IMR-90 (cell line): ENCODE results near the gene PXYLP1. TPM values are rescaled to one million over a fixed set of nuclear protein-coding genes. Genes with fewer than 3 reads are reported as not detected.

Experiments used
- ATAC-seq: fragments of 200-7000 bp; cut with Tn5 transposase; 2 replicates; pipeline ENCODE4 v1.9.1; 2020; ENCODE audit warnings: low read depth, mild to moderate bottlenecking, moderate library complexity
- BruUV-seq: library from RNA; stranded (reverse); fragments of 400-500 nt; replicated peaks from 2 replicates; lab custom pipeline; 2021; lab: Mats Ljungman, UMichigan
- CTCF ChIA-PET: fragments of 300-600 bp; formaldehyde crosslinking; extraction: SDS; loops from one replicate; lab custom pipeline; 2021; ENCODE audit warnings: antibody characterized with exemption; lab: Yijun Ruan, JAX
- POLR2A ChIA-PET: fragments of 300-600 bp; sonication (Branson Sonifier 250); formaldehyde crosslinking; loops from one replicate; lab custom pipeline; 2022; ENCODE audit warnings: antibody characterized with exemption; ENCODE audit not compliant: unreplicated experiment; lab: Charles Lee
- DNase-seq: peaks from one replicate; pipeline ENCODE4 v3.0.0; 2013
- H2AFZ ChIP-seq: replicated peaks from 2 replicates; pipeline ENCODE3; 2013; ENCODE audit warnings: low read length, mild to moderate bottlenecking; ENCODE audit not compliant: poor library complexity
- H2AK5ac ChIP-seq: 2 replicates; pipeline ENCODE4 v1.6.1; 2013; ENCODE audit warnings: low read depth, low read length, inconsistent platforms
- H2AK9ac ChIP-seq: replicated peaks from 2 replicates; pipeline ENCODE3; 2013; ENCODE audit warnings: mild to moderate bottlenecking, low read depth, low read length, moderate library complexity; ENCODE audit not compliant: poor library complexity
- H2BK120ac ChIP-seq: 2 replicates; pipeline ENCODE4 v1.6.1; 2013; ENCODE audit warnings: low read depth, low read length, inconsistent platforms
- H2BK15ac ChIP-seq: 3 replicates; pipeline ENCODE4 v1.6.1; 2013; ENCODE audit warnings: low read depth, low read length, inconsistent platforms
- H2BK20ac ChIP-seq: 2 replicates; pipeline ENCODE4 v1.6.1; 2013; ENCODE audit warnings: low read depth, mild to moderate bottlenecking, inconsistent platforms, low read length, moderate library complexity
- H2BK5ac ChIP-seq: 2 replicates; pipeline ENCODE4 v1.6.1; 2013; ENCODE audit warnings: mild to moderate bottlenecking, low read depth, low read length, inconsistent platforms; ENCODE audit not compliant: poor library complexity, severe bottlenecking
- H3K14ac ChIP-seq: replicated peaks from 2 replicates; pipeline ENCODE4 v1.6.1; 2013; ENCODE audit warnings: low read depth, low read length, inconsistent platforms
- H3K18ac ChIP-seq: 2 replicates; pipeline ENCODE4 v1.6.1; 2013; ENCODE audit warnings: low read depth, low read length, control low read depth
- H3K23ac ChIP-seq: 2 replicates; pipeline ENCODE4 v1.6.1; 2013; ENCODE audit warnings: low read depth, low read length, inconsistent platforms
- H3K27ac ChIP-seq: 2 replicates; pipeline ENCODE4 v1.5.1; 2013; ENCODE audit warnings: mild to moderate bottlenecking, control low read depth, low read length; ENCODE audit not compliant: insufficient read depth
- H3K27me3 ChIP-seq: 2 replicates; pipeline ENCODE4 v1.6.1; 2013; ENCODE audit warnings: low read length; ENCODE audit not compliant: control insufficient read depth, insufficient read depth
- H3K36me3 ChIP-seq: 2 replicates; pipeline ENCODE4 v1.6.1; 2013; ENCODE audit warnings: low read length, mixed read lengths; ENCODE audit not compliant: control insufficient read depth, insufficient read depth
- H3K4ac ChIP-seq: 2 replicates; pipeline ENCODE4 v1.6.1; 2013; ENCODE audit warnings: low read depth, low read length, inconsistent platforms
- H3K4me1 ChIP-seq: 2 replicates; pipeline ENCODE4 v1.6.1; 2013; ENCODE audit warnings: low read length, mixed read lengths; ENCODE audit not compliant: control insufficient read depth, insufficient read depth
- H3K4me2 ChIP-seq: 2 replicates; pipeline ENCODE4 v1.6.1; 2013; ENCODE audit warnings: low read depth, mild to moderate bottlenecking, control low read depth, low read length, moderate library complexity
- H3K4me3 ChIP-seq: 2 replicates; pipeline ENCODE4 v1.5.1; 2013; ENCODE audit warnings: low read depth, mild to moderate bottlenecking, control low read depth, low read length, moderate library complexity; ENCODE audit not compliant: insufficient read depth
- H3K56ac ChIP-seq: 2 replicates; pipeline ENCODE4 v1.6.1; 2013; ENCODE audit warnings: low read length, inconsistent platforms; ENCODE audit not compliant: insufficient read depth; ENCODE audit errors: extremely low read depth
- H3K79me1 ChIP-seq, 2 experiments: 2 replicates each; pipeline ENCODE4 v1.6.1; 2013; ENCODE audit warnings: low read length in 2 of 2, inconsistent platforms in 1 of 2, low read depth in 1 of 2
- H3K9ac ChIP-seq: 2 replicates; pipeline ENCODE4 v1.6.1; 2013; ENCODE audit warnings: low read depth, low read length, control low read depth
- H3K9me1 ChIP-seq: 2 replicates; pipeline ENCODE4 v1.6.1; 2013; ENCODE audit warnings: low read length, inconsistent platforms; ENCODE audit not compliant: insufficient read depth
- H3K9me3 ChIP-seq: 2 replicates; pipeline ENCODE4 v1.6.1; 2013; ENCODE audit warnings: low read length; ENCODE audit not compliant: control insufficient read depth, insufficient read depth
- H4K20me1 ChIP-seq: 2 replicates; pipeline ENCODE4 v1.6.1; 2013; ENCODE audit warnings: low read length, inconsistent platforms; ENCODE audit not compliant: insufficient read depth
- H4K5ac ChIP-seq: 2 replicates; pipeline ENCODE4 v1.6.1; 2013; ENCODE audit warnings: mild to moderate bottlenecking, low read depth, low read length, control low read depth
- H4K8ac ChIP-seq, 2 experiments: 2 replicates each; pipeline ENCODE4 v1.6.1; 2013; ENCODE audit warnings: low read depth in 2 of 2, low read length in 2 of 2, control low read depth in 1 of 2, inconsistent platforms in 1 of 2
- H4K91ac ChIP-seq: 2 replicates; pipeline ENCODE4 v1.6.1; 2013; ENCODE audit warnings: low read depth, low read length, inconsistent platforms; ENCODE audit not compliant: insufficient read depth
- BHLHE40 ChIP-seq: fragments of 150-350 bp; IDR thresholded peaks from 2 replicates; pipeline ENCODE4 v1.6.1; 2016; ENCODE audit warnings: mild to moderate bottlenecking, low read depth, low read length
- CEBPB ChIP-seq: IDR thresholded peaks from 2 replicates; pipeline ENCODE4 v1.6.1; 2012; ENCODE audit warnings: low read depth, low read length, improper control_type of control experiment
- CHD1 ChIP-seq: IDR thresholded peaks from 2 replicates; pipeline ENCODE4 v1.6.1; 2012; ENCODE audit warnings: low read depth, low read length, improper control_type of control experiment
- CTCF ChIP-seq: conservative IDR thresholded peaks from 2 replicates; pipeline ENCODE4 v1.5.1; 2012; ENCODE audit warnings: mild to moderate bottlenecking, low read depth, low read length, improper control_type of control experiment
- FOS ChIP-seq: fragments of 150-350 bp; IDR thresholded peaks from 2 replicates; pipeline ENCODE4 v1.6.1; 2016; ENCODE audit warnings: low read depth, low read length
- MAFK ChIP-seq: IDR thresholded peaks from 2 replicates; pipeline ENCODE4 v1.6.1; 2012; ENCODE audit warnings: low read depth, low read length, improper control_type of control experiment
- MAZ ChIP-seq: IDR thresholded peaks from 2 replicates; pipeline ENCODE4 v1.6.1; 2012; ENCODE audit warnings: low read depth, mild to moderate bottlenecking, low read length, improper control_type of control experiment, moderate library complexity, borderline replicate concordance
- NFE2L2 ChIP-seq: fragments of 150-350 bp; IDR thresholded peaks from 2 replicates; pipeline ENCODE4 v1.6.1; 2016; ENCODE audit warnings: low read depth, mild to moderate bottlenecking, low read length
- RCOR1 ChIP-seq: IDR thresholded peaks from 2 replicates; pipeline ENCODE4 v1.6.1; 2012; ENCODE audit warnings: mild to moderate bottlenecking, low read length, improper control_type of control experiment; ENCODE audit not compliant: insufficient replicate concordance
- RFX5 ChIP-seq: IDR thresholded peaks from 2 replicates; pipeline ENCODE4 v1.8.0; 2012; ENCODE audit warnings: low read depth, mild to moderate bottlenecking, low read length, moderate library complexity
- SMC3 ChIP-seq: fragments of 150-350 bp; IDR thresholded peaks from 2 replicates; pipeline ENCODE4 v1.6.1; 2016; ENCODE audit warnings: low read depth, mild to moderate bottlenecking, antibody characterized with exemption, low read length, moderate library complexity
- WGBS, 2 experiments: methylation state at CpG; one replicate each; pipeline versions ENCODE4 v1.1.5 to v1.1.7; 2013; ENCODE audit warnings: missing lambda C conversion rate in 2 of 2; ENCODE audit not compliant: insufficient read length in 1 of 2; ENCODE audit errors: extremely low coverage in 2 of 2; 5-methylcytosine and 5-hydroxymethylcytosine counted together
- dilution Hi-C: fragments of 300-500 bp; cut with HindIII; formaldehyde crosslinking; loops from one replicate; pipeline ENCODE4 v1.14.3; 2018; ENCODE audit warnings: low sequenced_read_pairs; ENCODE audit not compliant: unreplicated experiment
- in situ Hi-C: fragments of 300-500 bp; cut with MboI; formaldehyde crosslinking; loops from 3 replicates; pipeline ENCODE4 v1.14.3; 2019; ENCODE audit warnings: low sequenced_read_pairs, inconsistent platforms, mixed read lengths
- intact Hi-C: fragments of 100-400 bp; cut with micrococcal nuclease; formaldehyde crosslinking; loops from 2 replicates; pipeline ENCODE4 v1.10.0; 2022
- polyA plus RNA-seq, 3 experiments: library from polyadenylated mRNA; depleted of rRNA; stranded (reverse); fragments of >200 nt; gene quantifications; 2 replicates each; pipeline ENCODE4 v1.2.3, GENCODE V29; 2012; ENCODE audit warnings: low replicate concordance in 1 of 3
- total RNA-seq: library from RNA; depleted of rRNA; stranded (reverse); fragments of >200 nt; gene quantifications from 2 replicates; pipeline ENCODE4 v1.2.3, GENCODE V29; 2012

Gene PXYLP1
- total and polyA plus RNA-seq, 2 of the 4 experiments (the other 2 are of a cell fraction), result 11.7 to 15.6 TPM

DNA sequence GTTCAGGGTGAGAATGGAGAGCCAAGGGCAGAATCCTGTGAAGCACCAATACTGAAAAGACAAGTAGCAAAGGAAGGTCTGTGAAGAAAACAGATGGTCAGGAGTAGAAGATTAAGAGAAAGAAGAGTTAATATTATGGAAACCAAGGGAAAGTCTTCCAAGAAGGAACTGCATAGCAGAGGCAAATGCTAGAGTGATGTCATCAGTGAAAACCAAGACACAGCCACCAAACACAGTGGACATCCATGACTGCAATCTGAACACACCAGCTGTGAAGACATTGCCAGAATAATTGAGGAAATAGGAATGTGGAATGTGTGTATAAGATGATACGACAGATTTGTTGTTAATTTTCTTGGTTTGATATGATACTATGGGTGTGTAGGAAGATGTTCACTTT, 109.9 kb downstream of the PXYLP1 start:
- Histone ChIP-seq H3K9ac (no peak overlapping the region), H3K9me3 (no peaks in the 10 kb centered on the region; the same call in 1 of the 2 replicates), H3K27me3 (no peaks in the 10 kb centered on the region), H3K56ac (0 out of 2 replicates have a peak overlapping the region, but pooled peaks have one; percentile 16), H2BK20ac (peak overlapping the region; percentile 90), H3K14ac (no peak overlapping the region; the same call in 1 of the 2 replicates), H3K4me3 (no peak overlapping the region), H3K27ac (no peak overlapping the region; the same call in 1 of the 2 replicates), H3K79me1 (no peaks in the 10 kb centered on the region), H3K4me1 (peaks cover 8% of the 10 kb centered on the region), H3K23ac (peak overlapping the region; percentile 8; the same call in 1 of the 2 replicates), H3K9me1 (0 out of 2 replicates have a peak, but pooled peaks cover 4% of the 10 kb centered on the region), H2AK5ac (peak overlapping the region; percentile 71), H4K20me1 (no peaks in the 10 kb centered on the region), H2BK120ac (peak overlapping the region; percentile 88), H2AK9ac (no peak overlapping the region), H4K91ac (peak overlapping the region; percentile 83), H4K8ac (peak overlapping the region in 1 of 2 experiments; percentile 77; a peak in 2 of 4 replicates), H3K4ac (peak overlapping the region; percentile 84), H2BK15ac (peak overlapping the region; percentile 27; the same call in 1 of the 3 replicates), H3K36me3 (no peaks in the 10 kb centered on the region; the same call in 1 of the 2 replicates), H4K5ac (peak overlapping the region; percentile 78; the same call in 1 of the 2 replicates), H2AFZ (no peak overlapping the region), H3K18ac (peak overlapping the region; percentile 88; the same call in 1 of the 2 replicates), H3K4me2 (no peak overlapping the region), H2BK5ac (peak overlapping the region; percentile 77)
- DNase-seq (no peak), ATAC-seq (peak; percentile 11)
- intact Hi-C loops (no loop called here), in situ Hi-C loops (loop anchor here (25.0 kb wide), 1 partner anchor 546 kb away; the partner anchor contains the start of gene ATP1B3), dilution Hi-C loops (no loop called here)
- BruUV-seq, result no TSS peak
- TF ChIP-seq CHD1 (no peak), MAFK (no peak), RCOR1 (no peak), CEBPB (no peak), CTCF (no peak), MAZ (no peak), NFE2L2 (no peak), BHLHE40 (no peak), SMC3 (no peak), FOS (no peak), RFX5 (no peak)
- CTCF ChIA-PET, result no interaction called here
- POLR2A ChIA-PET, result no interaction called here
- WGBS, 2 experiments, result 100% methylated on average over 1 of the region's 1 CpG; no CpG with 5 or more reads in 1 of the 2 experiments
